Stimulated activated CD4-positive, alpha-beta T cell treated with anti-CD3 and anti-CD28 coated beads, Interleukin-2, amount 100 ng/mL, for 48 hours (primary cell): ENCODE results near the gene ALS2.
"Not testable (repeated sequence)": the region's sequence is repeated elsewhere in the genome, so short reads cannot be mapped to it uniquely, and the experiment has no call there.

Experiments
- DNase-seq, 2 donors: peaks; one replicate each; pipeline ENCODE4 v3.0.0-alpha.2; 2020

The ALS2 gene

GRCh38 chr2:201671205-201671604, 109.5 kb downstream of the ALS2 start:
- DNase-seq = not testable (repeated sequence)

- no peak for DNase-seq
Observed at GRCh38 chr2:201669865-201670264, 110.9 kb downstream of the ALS2 start.

GRCh38 chr2:201668402-201668910, 112.3 kb downstream of the ALS2 start:
- DNase-seq = no peak

- no peak for DNase-seq
Observed at GRCh38 chr2:201664334-201664733, 116.4 kb downstream of the ALS2 start.

- DNase-seq = no peak
Observed at GRCh38 chr2:201661366-201661765, 119.4 kb downstream of the ALS2 start.

GRCh38 chr2:201660293-201660895, 120.3 kb downstream of the ALS2 start:
- no peak for DNase-seq

- no peak for DNase-seq
Observed at GRCh38 chr2:201656740-201657139, 124.0 kb downstream of the ALS2 start.

GRCh38 chr2:201656102-201656501, 124.6 kb downstream of the ALS2 start:
- no peak for DNase-seq

GRCh38 chr2:201654616-201655384, 125.9 kb downstream of the ALS2 start:
- DNase-seq = no peak

GRCh38 chr2:201653221-201653620, 127.5 kb downstream of the ALS2 start:
- no peak for DNase-seq
